HG03439 (cell line): ENCODE measurements around the gene TSEN54.

Source experiments
- ATAC-seq: cut with Tn5 transposase; IDR thresholded peaks from one replicate; pipeline ENCODE4 v1.9.1; 2021; ENCODE audit warnings: mild to moderate bottlenecking, moderate library complexity; ENCODE audit not compliant: unreplicated experiment

Gene TSEN54

DNA sequence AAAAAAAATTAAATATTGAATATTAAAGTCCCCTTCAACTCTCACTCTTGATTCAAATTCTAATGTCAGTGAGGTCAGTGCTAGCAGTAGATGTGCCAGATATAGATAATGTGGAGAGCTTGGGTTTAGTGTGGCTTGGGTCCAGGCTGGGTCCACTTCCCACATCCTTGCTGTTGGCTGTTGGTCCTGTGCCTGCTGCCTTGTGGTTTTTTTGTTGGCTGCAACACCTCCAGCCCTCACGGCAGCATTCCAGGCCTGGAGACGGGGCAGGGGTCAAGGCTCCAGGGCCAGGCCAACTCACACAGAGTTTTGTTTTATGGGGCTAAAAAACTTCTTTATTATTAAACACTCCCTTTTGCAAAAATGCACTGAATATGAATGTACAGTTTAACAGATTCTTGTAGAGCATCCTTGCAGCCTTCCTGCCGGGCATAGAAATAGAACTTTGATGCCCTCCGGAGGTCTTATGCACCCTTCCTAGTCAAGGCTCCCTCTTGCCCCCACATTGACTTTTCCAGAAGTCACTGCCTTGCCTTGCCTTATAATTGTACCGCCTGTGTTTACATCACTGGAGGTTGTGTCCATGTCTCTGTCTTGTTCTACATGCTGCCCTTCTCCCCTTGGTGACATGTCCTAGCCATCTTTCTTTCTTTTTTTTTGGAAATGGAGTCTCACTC, 45.7 kb downstream of the TSEN54 start:
- no peak for ATAC-seq

DNA sequence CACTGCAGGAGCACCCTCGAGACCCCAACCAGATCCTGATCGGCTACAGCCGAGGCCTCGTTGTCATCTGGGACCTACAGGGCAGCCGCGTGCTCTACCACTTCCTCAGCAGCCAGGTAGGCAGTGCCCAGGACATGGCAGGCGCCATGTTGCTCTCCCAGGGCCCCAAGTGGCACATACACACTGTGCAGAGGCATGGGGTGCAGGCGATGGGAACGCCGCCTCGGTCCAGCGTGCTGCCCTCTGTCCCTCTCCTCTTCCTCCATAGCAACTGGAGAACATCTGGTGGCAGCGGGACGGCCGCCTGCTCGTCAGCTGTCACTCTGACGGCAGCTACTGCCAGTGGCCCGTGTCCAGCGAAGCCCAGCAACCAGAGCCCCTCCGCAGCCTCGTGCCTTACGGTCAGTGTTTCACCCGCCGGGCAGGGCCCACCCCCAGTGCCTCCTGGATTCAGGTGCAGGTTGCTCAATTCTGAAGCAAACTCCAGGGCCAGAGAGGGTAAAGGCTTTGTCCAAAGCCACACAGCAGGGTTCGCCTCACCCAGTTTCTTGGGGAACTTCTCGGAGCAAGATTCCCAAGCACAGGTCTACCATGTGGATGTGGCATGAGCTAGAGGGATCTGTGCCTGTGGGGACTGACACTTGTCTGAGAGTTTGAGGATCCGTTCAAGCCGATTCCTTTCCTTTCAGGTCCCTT, 46.9 kb downstream of the TSEN54 start:
- no peak for ATAC-seq

- ATAC-seq: no peak
Measured at GRCh38 chr17:75564195-75564594, 47.9 kb downstream of the TSEN54 start.

GRCh38 chr17:75565066-75565465, 48.7 kb downstream of the TSEN54 start:
- no peak for ATAC-seq

DNA sequence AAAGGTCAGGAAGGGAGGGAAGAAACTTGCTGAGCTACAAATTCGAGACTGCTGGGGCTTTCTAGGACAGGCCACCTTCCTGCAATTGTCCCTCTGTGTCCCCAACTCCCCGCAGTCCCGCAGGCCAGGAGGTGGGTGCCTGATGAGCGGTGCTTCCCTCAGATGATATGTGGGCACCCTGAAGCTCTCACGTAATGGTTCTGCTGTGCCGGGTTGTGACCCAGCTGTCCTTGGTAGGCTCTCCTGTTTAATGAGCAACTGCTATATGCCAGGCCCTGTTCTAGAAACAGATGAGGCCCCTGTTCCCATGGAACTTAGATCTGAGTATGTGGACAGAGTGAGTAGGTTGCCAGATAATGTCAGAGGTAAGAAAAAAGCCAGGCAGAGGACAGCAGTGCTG, 49.3 kb downstream of the TSEN54 start:
- ATAC-seq: no peak

- ATAC-seq: no peak
Measured at GRCh38 chr17:75566416-75566815, 50.1 kb downstream of the TSEN54 start.

- ATAC-seq: no peak
Measured at GRCh38 chr17:75566834-75567233, 50.5 kb downstream of the TSEN54 start.

GRCh38 chr17:75568412-75569255, 52.3 kb downstream of the TSEN54 start:
- no peak for ATAC-seq

- ATAC-seq: no peak
Measured at GRCh38 chr17:75570034-75570676, 53.8 kb downstream of the TSEN54 start.

- ATAC-seq: no peak
Measured at GRCh38 chr17:75570772-75571171, 54.4 kb downstream of the TSEN54 start.

GRCh38 chr17:75571197-75571884, 55.0 kb downstream of the TSEN54 start:
- no peak for ATAC-seq

- no peak for ATAC-seq
Measured at GRCh38 chr17:75571885-75572215, 55.5 kb downstream of the TSEN54 start.

GRCh38 chr17:75572713-75573539, 56.6 kb downstream of the TSEN54 start:
- ATAC-seq: no peak

DNA sequence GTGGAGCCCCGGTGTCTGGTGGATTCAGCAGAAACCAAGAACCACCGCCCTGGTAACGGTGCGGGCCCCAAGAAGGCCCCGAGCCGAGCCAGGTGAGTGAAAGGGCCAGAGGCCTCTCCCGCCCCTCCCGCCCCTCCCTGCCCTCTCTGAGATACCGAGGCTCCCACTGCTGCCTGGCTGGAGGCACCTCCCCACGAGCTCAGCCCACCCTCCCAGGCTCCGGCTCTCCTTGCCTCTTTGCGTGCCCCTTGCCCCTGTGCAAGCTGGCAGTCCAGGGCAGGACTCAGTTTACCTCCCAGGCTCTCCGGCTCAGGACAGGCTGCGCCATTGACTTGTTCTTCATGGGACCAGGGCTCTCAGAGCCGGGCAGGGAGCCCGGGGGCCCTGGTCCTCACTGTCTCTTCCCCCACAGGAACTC, 57.2 kb downstream of the TSEN54 start:
- ATAC-seq: no peak

- no peak for ATAC-seq
Measured at GRCh38 chr17:75573994-75574393, 57.7 kb downstream of the TSEN54 start.
